NK-92 treated with Interleukin-12 subunit alpha and Interleukin-12 subunit beta, amount 100 ng/mL, for 24 hours (cell line): Measurements from ENCODE around the gene NUTM2F.
"Not testable (repeated sequence)": the region's sequence is repeated elsewhere in the genome, so short reads cannot be mapped to it uniquely, and the experiment has no call there.

Source experiments
- DNase-seq: peaks from one replicate; lab custom pipeline; 2025; lab: John Stamatoyannopoulos, UW

Gene NUTM2F

GRCh38 chr9:94328544-94328943 is at the start of gene NUTM2F:
Gene NUTM2F, minus strand, starts transcription at chr9:94328644. Its CDS starts 21 bp downstream, at chr9:94328623.
- DNase-seq, result not testable (repeated sequence)

GRCh38 chr9:94375197-94375596 is 46.8 kb upstream of the NUTM2F start:
- not testable (repeated sequence) for DNase-seq

- peak; percentile 71 for DNase-seq
Measured at GRCh38 chr9:94374176-94375056, 46.0 kb upstream of the NUTM2F start.

DNA sequence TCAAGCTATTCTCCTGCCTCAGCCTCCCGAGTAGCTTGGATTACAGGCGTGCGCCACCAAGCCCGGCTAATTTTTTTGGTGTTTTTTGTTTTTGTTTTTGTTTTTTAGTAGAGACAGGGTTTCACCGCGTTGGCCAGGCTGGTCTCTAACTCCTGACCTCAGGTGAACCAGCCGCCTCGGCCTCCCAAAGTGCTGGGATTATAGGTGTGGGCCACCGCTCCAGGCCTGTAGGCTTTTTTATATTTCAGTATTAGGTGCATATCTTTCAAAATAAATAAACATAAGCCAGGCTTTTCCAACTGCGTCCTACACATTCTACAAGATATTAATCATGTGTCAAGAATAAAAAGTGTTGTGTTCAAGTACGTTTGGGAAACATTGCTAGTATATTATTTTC is 45.3 kb upstream of the NUTM2F start:
- DNase-seq, result not testable (repeated sequence)

GRCh38 chr9:94370266-94370665 is 41.8 kb upstream of the NUTM2F start:
- DNase-seq, result not testable (repeated sequence)

GRCh38 chr9:94364093-94364614 is 35.7 kb upstream of the NUTM2F start:
- not testable (repeated sequence) for DNase-seq

DNA sequence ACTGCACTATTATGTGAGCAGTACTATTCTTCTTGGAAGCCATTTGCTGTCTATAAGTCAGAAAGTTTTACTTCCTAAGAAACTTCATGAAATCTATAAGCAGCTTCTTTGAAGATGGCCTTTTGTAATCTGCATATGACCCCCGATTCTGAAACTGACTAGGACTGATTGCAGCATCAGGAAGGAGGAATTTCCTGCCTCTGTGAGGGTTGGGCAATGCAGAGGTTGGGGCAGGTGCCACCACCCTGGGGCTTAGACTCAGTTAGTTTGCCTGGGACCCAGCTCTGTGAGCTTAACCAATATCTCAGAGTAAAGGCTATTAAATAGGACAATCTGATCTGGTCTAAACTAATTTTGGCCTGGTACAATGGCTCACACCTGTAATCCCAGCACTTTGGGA is 28.7 kb upstream of the NUTM2F start:
- not testable (repeated sequence) for DNase-seq

GRCh38 chr9:94351901-94352723 is 23.7 kb upstream of the NUTM2F start:
- not testable (repeated sequence) for DNase-seq

DNA sequence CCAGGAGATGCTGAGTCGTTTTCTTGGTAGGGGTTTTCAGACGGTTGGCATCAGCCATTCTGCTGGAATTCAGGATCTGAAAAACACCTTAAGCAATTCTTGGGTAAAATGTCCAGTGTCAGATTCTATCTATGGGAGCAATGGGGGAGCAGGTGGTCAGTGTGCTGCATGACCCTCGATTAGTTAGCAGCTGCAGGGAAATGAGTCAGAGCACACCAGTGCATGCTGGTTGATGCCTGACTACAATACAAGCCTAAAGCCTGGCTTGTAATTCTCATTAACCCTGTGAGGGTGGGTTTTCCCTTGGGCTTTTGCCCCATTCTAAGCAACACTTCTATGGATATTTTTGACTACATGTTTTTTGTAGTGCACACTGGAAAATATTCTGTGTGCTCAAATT is 20.3 kb upstream of the NUTM2F start:
- DNase-seq, result not testable (repeated sequence)

DNA sequence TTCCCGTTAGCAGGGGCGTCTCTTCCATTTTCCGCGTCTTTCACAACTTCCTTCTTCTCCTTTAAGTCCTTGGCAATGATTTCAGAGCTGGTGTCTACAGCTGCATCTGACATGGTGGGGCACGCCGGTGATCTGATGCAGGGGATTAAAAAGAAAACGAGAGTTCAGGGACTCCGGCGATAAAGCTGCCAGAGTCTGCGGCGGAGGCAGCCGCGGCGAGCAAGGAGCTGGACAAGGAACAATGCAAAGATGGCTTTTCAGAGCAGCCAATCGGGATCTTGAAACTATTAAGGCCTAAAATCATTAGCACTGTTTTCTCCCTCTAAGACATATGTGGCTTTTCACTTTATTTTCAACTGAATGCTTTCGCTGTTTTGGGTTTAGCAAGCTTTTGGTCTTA is 19.0 kb upstream of the NUTM2F start:
- not testable (repeated sequence) for DNase-seq

DNA sequence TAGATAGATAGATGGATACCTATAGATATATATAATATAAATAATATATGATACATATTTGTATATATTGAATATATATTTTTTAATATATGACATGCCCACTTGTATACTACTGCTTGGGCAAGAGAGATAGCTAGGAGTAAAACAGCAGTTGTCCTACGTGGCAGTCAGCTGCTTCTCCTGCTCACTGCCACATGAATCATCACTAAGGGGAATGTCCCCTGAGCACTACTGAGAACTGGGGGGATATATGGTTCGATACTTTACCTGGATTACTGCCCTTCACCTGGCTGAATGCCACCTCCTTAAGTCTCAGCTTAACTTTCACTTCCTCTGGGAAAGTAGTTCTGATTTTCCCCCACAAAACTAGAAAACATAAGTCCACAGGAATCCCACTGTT is 13.3 kb upstream of the NUTM2F start:
- not testable (repeated sequence) for DNase-seq

GRCh38 chr9:94340750-94341149 is 12.3 kb upstream of the NUTM2F start:
- DNase-seq, result not testable (repeated sequence)

GRCh38 chr9:94339657-94340056 is 11.2 kb upstream of the NUTM2F start:
- not testable (repeated sequence) for DNase-seq

- not testable (repeated sequence) for DNase-seq
Measured at GRCh38 chr9:94338723-94339122, 10.3 kb upstream of the NUTM2F start.

GRCh38 chr9:94336445-94336844 is 8.0 kb upstream of the NUTM2F start:
- not testable (repeated sequence) for DNase-seq

- DNase-seq, result not testable (repeated sequence)
Measured at GRCh38 chr9:94325583-94325982, 2.9 kb downstream of the NUTM2F start.

DNA sequence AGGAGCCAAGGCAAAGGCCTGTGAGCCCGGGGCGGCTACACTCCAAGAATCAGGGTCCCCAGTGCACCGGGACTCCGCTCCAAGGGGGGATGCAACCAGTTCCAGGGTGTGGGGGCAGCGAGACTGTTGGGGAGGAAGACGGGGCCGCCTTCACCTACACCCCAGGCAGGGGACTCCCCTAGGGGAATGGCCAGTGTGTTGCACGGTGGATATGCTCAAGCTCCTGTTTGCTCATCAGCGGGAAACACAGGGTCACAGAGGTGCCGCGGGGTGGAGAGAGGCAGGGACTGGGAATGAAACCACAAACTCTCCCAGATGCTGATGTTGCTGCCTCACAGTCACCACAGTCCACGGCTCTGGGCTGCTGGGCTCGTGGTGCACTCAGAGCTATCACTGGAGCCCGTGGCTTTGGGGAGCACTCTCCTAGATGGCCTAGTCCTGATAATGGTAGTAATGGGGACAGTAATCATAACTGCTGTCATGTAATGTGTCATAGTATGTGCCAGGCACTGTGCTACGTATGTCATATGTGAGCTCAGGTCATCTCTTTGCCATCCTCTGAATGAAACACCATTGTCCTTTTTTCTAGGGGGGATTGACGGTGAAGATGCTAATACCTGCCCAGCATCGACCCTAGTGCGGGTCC is 5.2 kb downstream of the NUTM2F start:
- not testable (repeated sequence) for DNase-seq

GRCh38 chr9:94322342-94322940 is 6.0 kb downstream of the NUTM2F start:
- not testable (repeated sequence) for DNase-seq

- DNase-seq, result not testable (repeated sequence)
Measured at GRCh38 chr9:94317949-94318657, 10.3 kb downstream of the NUTM2F start.

GRCh38 chr9:94316236-94316635 is 12.2 kb downstream of the NUTM2F start:
- not testable (repeated sequence) for DNase-seq
